Stimulated activated CD4-positive, alpha-beta T cell treated with anti-CD3 and anti-CD28 coated beads, TNF-alpha, amount 100 ng/mL, for 4 hours (primary cell): ENCODE results near the gene SURF2.
A peak's percentile ranks its signal among the peaks of the same experiment; 100 is the strongest.

ENCODE experiments used
- DNase-seq, 3 experiments: peaks; one replicate each; pipeline ENCODE4 v3.0.0-alpha.2; 2020; ENCODE audit warnings: low read depth in 3 of 3

Gene SURF2

DNA sequence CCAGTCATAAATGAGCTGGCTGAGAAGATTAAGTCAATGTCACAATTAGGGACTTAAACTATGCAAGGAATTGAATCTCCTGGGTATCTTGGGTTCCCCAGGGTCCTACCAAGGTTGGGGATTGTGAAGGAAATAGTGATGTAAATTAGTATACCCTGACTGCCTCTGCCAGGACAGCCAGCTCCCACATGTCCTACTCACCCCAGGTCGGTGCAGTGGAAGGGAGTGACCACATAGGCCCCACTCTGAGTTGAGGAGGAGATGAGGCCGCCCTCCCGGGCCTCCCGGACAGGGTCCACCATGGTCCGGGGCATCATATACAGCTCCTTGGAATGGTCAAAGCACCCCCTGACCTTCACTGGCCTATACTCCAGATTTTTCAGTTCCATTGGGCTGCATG, 2.8 kb upstream of the SURF2 start:
- no peak for DNase-seq

DNA sequence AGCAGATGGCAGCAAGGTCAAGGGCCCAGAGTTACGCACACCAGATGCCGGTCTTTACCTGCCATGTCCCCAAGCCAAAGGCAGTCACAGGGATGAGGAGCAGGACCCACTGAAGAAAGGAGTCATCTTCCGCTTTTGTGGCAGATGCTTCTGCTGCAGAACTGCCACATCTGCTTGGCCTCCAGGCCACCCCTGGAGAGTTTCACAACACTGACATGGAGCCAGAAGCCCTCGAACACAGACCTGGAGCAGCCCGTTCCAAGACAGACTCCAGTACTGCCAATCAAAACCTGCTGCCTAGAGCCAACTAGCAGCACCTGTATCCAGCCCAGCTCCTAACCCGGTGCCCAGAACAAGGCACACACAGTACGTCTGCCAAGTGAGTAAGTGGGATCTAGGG, 1.6 kb upstream of the SURF2 start:
- no peak for DNase-seq

- DNase-seq: no peak
These were observed 431 bp upstream of the SURF2 start for GRCh38 chr9:133355881-133356357.

DNA sequence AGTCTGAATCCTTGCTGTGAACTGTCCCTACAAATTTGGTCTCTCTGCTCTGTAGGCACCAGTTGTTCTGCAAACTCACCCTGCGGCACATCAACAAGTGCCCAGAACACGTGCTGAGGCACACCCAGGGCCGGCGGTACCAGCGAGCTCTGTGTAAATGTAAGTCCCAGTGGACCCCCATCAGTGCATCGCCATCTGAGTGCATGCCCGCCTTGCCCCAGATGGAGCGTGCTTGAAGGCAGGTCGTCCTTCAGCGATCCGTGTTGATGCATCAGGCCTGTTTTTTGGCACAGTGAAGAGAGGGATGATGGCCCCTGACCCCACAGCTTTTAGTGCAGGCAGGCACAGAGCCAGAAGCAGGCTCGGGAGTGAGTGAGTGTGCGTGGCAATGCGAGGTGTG, 1.3 kb downstream of the SURF2 start:
- DNase-seq: no peak

DNA sequence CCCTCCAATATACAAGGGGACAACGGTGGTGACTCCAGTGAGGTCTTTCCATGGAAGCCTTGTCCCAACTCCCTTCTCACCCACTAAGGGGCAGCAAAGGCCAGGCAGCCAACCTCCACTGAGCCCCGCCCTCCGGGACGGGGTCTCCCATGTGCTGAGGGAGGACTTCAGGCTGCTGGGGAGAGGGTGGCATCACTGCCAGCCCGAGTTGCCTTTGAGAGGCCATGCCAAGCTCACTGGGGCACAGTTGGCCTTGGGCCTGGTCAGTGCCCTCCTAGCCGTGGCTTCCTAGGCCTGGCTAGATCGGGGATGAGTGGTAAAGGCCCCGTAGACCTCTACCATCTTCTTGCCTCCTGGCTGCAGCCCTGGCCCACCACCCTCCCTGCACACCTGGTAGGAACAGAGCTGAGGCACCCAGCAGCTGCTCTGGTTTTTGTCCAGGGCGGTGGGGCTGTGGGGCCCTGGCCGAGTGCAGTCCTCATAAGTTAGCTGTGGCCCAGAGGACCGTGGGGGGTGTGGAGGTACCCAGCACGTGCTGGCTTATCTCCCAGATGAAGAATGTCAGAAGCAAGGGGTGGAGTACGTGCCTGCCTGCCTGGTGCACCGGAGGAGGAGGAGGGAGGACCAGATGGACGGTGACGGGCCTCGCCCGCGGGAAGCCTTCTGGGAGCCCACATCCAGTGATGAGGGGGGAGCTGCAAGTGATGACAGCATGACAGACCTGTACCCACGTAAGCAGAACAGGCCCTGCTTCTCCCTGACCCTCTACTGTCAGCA, 3.2 kb downstream of the SURF2 start:
- DNase-seq: no peak

- no peak for DNase-seq
These were observed 4.3 kb downstream of the SURF2 start for GRCh38 chr9:133360400-133361393.

GRCh38 chr9:133361507-133362092, 5.2 kb downstream of the SURF2 start:
- no peak for DNase-seq

GRCh38 chr9:133362359-133363044, 6.2 kb downstream of the SURF2 start:
- DNase-seq: no peak

GRCh38 chr9:133366435-133366834, 10.1 kb downstream of the SURF2 start:
- no peak for DNase-seq

DNA sequence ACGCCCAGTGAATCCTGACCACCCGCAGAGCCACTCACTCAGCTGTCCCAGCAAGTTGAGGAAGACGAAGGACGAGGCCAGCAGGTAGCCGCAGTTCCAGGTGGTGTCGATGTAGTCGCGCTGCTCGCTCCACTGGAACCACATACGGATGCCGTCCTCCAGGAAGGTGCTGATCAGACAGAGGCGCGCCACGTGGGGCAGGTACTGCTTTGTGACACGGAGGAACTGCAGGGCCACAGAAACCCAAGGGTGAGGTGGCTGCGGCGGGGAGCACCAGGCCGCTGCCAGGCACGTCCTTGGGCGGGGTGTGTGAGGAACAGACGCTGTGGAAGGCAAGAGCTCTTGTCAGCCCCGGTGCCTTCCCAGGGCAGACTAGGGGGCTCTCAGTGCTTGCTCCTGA, 10.9 kb downstream of the SURF2 start:
- DNase-seq: no peak

DNA sequence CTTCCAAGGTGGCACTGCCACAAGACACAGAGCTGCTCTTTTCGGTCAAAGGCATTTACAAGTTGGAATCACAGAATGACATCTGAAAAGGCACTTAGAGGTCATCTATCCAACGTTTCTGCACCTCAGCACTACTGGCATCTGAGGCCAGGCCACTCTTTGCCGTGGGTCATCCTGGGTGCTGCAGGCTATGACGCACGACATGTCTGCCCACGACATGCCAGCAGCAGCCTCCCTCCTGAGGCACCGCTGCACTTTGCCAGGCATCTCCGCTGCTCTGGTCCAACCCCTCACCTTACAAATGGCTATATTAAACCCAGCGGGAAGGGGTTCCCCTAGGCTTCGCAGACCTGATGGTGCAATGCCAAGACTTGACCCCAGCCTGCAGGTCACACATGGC, 11.4 kb downstream of the SURF2 start:
- DNase-seq: no peak

GRCh38 chr9:133368249-133368881, 12.0 kb downstream of the SURF2 start:
- DNase-seq: no peak

- no peak for DNase-seq
These were observed 13.1 kb downstream of the SURF2 start for GRCh38 chr9:133369422-133369821.

GRCh38 chr9:133369933-133370332, 13.6 kb downstream of the SURF2 start:
- no peak for DNase-seq

- DNase-seq: no peak
These were observed 14.3 kb downstream of the SURF2 start for GRCh38 chr9:133370685-133371084.

DNA sequence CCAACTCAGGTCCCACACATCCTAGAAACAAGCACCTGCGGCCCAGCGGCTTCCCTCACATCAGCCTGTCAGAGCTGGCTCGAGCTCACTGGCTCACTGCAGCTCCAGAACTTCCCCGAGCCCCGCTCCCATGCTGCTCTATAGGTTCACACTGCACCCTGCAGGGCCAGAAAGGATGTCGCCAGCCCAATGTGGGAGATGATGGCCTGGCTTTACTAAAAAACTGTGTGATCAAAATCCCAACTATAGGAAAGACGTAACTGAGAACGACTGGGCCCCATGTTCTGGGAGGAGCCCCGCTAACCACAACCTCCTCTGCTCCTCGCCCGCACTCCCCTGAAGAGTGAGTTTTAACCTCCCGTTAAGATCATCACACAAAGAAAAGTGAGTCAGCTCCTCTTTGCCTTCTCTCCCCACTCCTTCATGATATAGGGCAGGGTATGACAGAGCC, 14.9 kb downstream of the SURF2 start:
- DNase-seq: peak in 2 of 3 experiments; percentile 55

DNA sequence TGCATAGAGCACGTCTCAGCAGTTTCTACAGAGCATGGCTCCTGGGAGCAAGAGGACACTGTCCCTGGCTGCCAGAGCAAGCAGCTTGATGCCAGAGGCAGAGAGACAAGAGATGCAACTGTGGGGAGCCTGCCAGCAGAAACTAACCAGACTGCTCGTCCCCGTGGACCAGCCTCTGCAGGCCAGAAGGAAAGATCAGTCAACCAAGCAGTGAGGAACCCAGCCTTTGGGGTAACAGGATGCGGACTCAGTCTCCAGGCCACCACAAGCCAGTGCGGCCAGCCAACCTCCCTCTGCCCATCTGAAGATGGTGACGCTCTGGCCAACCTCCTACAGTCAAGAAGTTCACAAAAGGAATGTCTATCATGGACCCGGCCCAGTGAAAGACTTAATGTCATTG, 15.8 kb downstream of the SURF2 start:
- no peak for DNase-seq

DNA sequence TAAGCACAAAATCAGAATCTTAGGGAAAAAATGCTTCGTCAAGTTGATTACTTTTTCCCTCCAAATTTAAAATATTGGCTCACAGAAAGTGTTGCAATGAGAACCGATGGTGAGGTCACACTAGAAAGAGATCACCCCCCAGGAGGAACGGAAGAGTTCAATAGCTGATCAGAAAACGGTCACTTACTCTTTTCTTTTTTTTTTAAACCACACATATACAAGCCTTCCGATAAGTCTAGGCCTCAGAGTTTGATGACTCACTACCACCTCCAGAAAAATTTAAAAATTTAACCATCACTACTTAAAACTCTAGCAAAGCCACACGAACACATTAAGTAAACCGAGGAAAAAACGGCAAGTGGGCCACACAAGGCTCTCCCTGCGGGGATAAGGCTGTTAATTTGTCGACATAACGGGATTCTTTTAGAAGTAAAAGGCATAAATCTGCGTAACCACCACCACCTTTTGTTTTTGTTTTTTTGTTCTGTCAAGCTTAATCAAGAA, 18.3 kb downstream of the SURF2 start:
- no peak for DNase-seq

DNA sequence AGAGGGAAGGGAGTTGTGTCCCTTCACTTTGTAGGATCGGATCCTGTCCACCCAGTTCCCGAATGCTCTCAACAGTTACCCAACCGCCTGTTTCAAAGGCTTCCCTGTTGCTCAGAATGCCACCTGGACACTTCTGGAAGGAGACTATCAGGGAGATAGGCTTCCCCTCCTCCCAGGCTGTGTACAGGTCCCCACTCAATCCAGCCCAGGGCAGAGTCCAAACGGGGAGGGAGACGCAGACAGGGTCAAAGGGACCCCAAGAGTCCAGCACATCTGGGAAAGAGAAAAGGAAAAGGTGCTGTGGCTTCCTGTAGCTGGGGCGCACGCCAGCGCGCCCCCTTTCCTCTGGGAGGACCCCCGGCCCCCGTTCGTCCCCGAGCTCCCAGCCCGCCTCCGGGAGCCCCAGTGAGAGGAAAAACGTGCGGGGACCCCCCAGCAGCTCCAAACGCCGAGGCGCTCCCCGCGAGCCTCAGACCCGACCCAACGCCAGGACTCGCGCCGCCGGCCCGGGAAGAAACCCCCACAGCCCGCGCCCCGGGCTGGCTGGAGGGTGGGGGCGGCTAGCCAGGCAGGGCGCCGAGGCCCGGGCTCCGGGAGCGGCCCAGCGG, 18.9 kb downstream of the SURF2 start:
- DNase-seq: no peak
